HUDEP-2 (cell line): ENCODE measurements around the gene AKT1S1.

Source experiments
- DNase-seq, 76 experiments: peaks; one replicate each; lab custom pipeline; 2025; ENCODE audit not compliant: unreplicated experiment in 76 of 76; lab: John Stamatoyannopoulos, UW

AKT1S1 gene

DNA sequence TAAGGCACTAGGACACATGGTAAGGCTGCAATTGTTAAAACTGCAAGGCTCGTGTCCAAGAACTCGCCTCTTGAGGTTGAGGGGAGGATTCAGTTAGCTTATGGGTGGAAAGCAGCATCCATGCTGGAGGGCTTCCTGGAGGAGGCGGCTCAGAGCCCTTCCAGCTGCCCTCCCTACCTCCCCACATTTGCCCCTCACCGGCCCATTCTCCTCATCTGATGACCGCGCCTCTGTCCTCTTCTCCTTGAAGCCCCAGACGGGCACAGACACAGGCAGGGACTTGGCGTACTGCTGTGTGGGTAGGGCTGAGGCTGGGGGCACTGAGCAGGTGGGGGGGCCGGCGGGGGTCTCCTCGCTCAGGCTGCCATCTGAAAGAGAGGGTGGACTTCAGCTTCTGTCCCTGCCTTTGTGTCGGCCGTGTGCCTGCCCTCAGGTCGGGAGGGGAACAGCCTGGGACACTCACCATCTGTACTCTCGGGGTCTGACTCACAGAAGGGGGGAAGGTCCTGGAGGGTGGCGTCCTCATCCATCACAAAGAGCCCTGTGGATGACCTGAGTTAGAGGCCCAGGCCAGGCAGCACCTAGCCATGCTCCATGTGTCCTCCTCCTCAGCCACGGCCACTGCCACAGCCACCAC, 5.7 kb downstream of the AKT1S1 start:
- DNase-seq: no peak

DNA sequence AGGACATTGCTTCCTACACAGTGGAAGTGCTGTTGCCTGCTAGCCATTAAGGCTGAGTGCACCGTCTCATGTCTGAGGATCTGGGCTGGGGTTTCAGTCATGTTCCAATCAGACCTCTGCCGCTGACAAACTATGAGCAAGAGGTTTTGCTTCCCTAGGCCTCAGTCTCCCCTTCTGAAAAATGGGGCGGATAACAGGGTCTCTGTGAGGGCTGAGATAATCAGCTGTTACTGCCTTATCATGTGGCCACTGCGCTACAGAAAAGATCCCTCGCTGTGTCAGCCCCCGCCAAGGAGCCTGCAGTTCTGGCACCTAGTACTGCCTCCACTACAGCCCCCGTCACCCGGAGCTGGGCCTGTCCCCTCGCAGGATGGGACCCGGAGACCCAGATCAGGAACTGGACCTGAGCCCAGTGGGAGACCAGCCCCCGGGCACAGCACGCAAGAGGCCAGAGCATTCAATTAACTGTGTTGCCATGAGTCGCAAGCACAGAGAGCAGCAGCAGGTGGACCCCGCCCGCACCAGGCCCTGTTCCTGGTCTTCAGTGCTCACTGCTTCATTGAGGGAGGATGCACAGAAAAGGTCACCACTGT, 6.8 kb downstream of the AKT1S1 start:
- peak in 58 of 76 experiments; percentile 25 to 93 (median 64) for DNase-seq

GRCh38 chr19:49869484-49870308, 7.5 kb downstream of the AKT1S1 start:
- DNase-seq: peak; percentile 87 to 100 (median 99)

GRCh38 chr19:49869009-49869483, 8.1 kb downstream of the AKT1S1 start:
- peak in 3 of 76 experiments; percentile 79 to 95 (median 85) for DNase-seq

DNA sequence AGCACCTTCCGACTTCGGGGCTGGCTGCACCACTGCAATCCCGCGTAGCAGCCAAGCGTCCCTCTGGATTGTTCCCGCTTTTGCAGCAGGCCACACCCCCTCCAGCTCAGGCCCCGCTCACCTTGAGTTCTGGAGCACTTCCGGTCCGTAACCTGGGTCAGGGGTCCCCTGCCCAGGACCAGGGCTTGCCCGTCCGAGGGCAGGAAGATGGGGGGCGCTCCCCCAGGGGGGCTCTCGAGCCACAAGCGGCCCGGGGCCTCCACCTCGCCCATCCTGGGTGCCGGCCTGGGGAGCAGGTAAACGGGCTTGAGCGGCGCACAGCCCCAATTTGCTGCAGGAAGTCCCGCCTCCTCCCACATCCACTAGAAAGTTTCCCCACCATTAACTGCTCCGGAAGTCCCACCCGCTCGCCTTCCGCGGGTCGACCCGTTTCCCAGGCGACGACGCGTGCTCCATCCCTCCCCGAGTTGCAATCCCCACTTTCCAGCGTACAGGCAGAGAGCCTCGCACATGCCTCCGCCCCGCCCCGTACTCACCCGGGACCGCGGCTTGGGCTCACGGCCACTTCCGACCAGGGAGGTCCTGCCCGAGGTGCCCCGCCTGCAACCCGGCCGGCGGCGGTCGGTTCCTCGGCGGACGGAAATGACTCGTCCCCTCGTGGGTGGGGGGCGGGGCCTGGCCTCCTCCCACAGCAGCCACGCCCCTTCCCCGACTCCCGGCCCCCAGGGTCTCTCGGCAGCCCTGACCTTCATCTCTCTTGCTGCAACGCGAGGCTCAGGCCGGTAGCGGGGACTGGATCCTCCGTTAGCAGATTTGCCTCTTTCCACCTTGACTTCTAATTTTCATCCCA, 10.0 kb downstream of the AKT1S1 start, which contains the start of gene PNKP:
Gene PNKP (minus strand): TSS at position 644 of the 850 bp plus-strand sequence. CDS start 372 bp downstream, at position 272.
- DNase-seq: peak in 75 of 76 experiments; percentile 70 to 99 (median 92)

- no peak for DNase-seq
Observed at GRCh38 chr19:49864890-49865289, 12.3 kb downstream of the AKT1S1 start.

GRCh38 chr19:49863935-49864320, 13.2 kb downstream of the AKT1S1 start:
- DNase-seq: no peak

GRCh38 chr19:49863254-49863934, 13.8 kb downstream of the AKT1S1 start:
- DNase-seq: no peak

GRCh38 chr19:49862391-49863253, 14.5 kb downstream of the AKT1S1 start:
- peak in 32 of 76 experiments; percentile 14 to 65 (median 38) for DNase-seq

DNA sequence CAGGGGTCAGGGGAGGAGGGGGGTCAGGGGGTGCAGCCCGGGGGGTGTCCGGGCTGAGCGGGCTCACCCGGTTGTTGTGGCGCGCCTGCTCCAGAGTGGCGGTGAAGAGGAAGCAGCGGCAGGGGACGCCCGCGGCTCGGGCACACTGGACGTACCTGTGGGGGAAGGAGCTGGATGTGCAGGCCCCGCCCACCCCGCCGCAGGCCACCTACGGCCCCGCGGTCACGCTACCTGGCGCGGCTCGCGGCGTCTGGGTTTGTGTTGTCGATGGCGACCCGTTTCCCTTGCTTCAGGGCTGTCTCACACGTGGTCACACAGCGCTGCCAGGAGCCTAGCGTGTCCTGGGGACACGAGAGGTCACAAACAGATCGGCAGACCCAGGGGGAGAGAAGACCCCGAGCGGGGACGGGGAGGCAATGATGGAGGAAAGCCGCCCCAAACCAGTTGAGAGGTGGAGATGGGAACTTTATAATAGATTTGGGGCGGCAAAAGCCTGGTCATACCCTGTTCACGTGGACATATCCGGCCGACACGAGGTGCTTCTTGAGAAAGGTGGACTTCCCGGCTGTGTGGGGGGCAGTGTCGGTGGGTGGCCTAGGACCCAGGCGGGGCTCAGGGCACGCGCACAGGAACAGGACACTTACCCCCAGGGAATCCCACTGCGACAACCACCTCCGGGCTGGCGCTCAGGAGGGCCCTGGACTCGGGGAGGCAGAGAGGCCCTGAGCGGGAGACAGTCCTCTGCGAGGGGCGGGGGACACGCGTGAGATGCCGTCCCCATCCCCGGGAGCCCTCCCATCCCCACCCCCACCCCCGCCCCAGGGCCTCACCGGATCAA, 15.4 kb downstream of the AKT1S1 start:
- DNase-seq: no peak

GRCh38 chr19:49861107-49861506, 16.0 kb downstream of the AKT1S1 start:
- DNase-seq: peak in 4 of 76 experiments; percentile 12 to 44 (median 30)

GRCh38 chr19:49860336-49861102, 16.6 kb downstream of the AKT1S1 start:
- no peak for DNase-seq

GRCh38 chr19:49859682-49860335, 17.3 kb downstream of the AKT1S1 start:
- DNase-seq: no peak

DNA sequence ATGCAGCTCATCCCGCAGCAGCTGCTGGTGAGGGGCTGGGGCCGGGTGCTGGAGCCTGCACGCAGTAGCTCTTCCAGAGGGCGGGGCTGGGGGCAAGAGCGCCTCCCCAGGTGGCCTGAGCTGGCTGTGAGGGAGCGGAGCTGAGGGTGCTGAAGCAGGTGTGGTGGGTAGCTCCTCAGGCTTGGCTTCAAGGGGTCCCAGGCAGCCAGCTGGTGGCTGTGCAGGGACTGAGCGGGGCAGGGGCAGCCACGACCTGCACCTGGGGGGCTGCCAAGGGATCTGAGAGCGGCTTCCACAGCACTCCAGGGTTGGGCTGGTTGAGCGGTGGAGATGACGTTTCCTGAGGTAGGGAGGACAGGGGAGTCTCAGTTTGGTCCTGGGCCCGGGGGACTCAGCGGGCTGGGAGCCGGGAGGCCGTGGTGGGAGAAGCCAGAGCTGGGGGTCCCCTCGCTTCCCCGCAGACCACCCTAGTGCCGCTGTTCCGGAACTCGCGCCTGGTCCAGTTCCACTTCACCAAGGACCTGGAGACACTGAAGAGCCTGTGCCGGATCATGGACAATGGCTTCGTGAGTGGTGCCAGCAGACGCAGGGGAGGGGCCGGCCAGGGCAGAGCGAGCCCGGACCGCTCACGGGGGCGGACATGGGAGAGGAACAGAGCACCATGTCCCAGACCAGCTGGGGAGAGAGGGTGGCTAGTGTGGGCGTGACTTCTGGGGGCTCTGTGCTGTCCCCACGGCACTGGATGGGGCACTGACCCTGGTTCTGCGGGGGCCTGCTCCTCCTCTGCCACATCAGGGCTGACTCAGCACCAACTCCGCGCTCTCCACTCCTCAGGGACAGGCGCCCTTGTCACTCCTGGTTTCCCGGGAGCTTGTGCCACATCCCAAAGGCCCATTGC, 18.8 kb downstream of the AKT1S1 start:
- DNase-seq: no peak

- no peak for DNase-seq
Observed at GRCh38 chr19:49857838-49858087, 19.4 kb downstream of the AKT1S1 start.
